Activated B cell treated with CpG ODN at 0.5 μM for 24 hours (primary cell): ENCODE data around the gene CDKN2A. TPM values are rescaled to one million over a fixed set of nuclear protein-coding genes. Genes with fewer than 3 reads are reported as not detected.

Experiments used
- ATAC-seq: fragments of 200-7000 bp; cut with Tn5 transposase; one replicate; pipeline ENCODE4 v1.10.0; 2021; ENCODE audit warnings: low read depth, mild to moderate bottlenecking, moderate library complexity
- CTCF ChIA-PET: fragments of 350-600 bp; sonication (Branson Sonifier 250); formaldehyde crosslinking; loops from one replicate; lab custom pipeline; 2021; ENCODE audit warnings: antibody characterized with exemption; lab: Charles Lee
- POLR2A ChIA-PET: fragments of 350-600 bp; sonication (Branson Sonifier 250); formaldehyde crosslinking; loops from one replicate; lab custom pipeline; 2021; ENCODE audit warnings: antibody characterized with exemption; lab: Charles Lee
- DNase-seq: peaks from one replicate; pipeline ENCODE4 v3.0.0; 2022
- H3K27ac Mint-ChIP-seq: one replicate; pipeline ENCODE4 v1.8.0; 2020; ENCODE audit warnings: mixed read lengths
- H3K27me3 Mint-ChIP-seq: one replicate; pipeline ENCODE4 v1.8.0; 2021; ENCODE audit warnings: mixed read lengths
- H3K36me3 Mint-ChIP-seq: one replicate; pipeline ENCODE4 v1.8.0; 2021; ENCODE audit warnings: low read depth, mixed read lengths
- H3K4me1 Mint-ChIP-seq: one replicate; pipeline ENCODE4 v1.8.0; 2021; ENCODE audit warnings: mixed read lengths
- H3K4me3 Mint-ChIP-seq: one replicate; pipeline ENCODE4 v1.8.0; 2020; ENCODE audit warnings: mild to moderate bottlenecking, mixed read lengths
- H3K9me3 Mint-ChIP-seq: one replicate; pipeline ENCODE4 v1.8.0; 2020; ENCODE audit warnings: mixed read lengths
- CTCF ChIP-seq: fragments of 200-600 bp; IDR thresholded peaks from one replicate; pipeline ENCODE4 v1.8.0; 2022; ENCODE audit warnings: antibody characterized with exemption, mild to moderate bottlenecking
- intact Hi-C: fragments of 100-400 bp; cut with micrococcal nuclease; formaldehyde crosslinking; loops from one replicate; pipeline ENCODE4 v1.15.1; 2024
- total RNA-seq: library from RNA; stranded (reverse); gene quantifications from 2 replicates; pipeline ENCODE4 v1.2.3, GENCODE V29; 2022

The CDKN2A gene
- total RNA-seq, 1 donor from 2014 or later = 8.5 TPM

GRCh38 chr9:22008717-22009505 is 14.7 kb upstream of the CDKN2A start, which contains the start of gene CDKN2B:
Gene CDKN2B, minus strand, starts transcription at chr9:22009305. Its CDS starts 352 bp downstream, at chr9:22008953.
- CTCF ChIA-PET = interaction anchor here (0.7 to 5.3 kb wide), 30 partner anchors 9 to 443 kb away, joined by 3 to 73 read pairs (median 4); partner anchors contain the start of genes CDKN2A and CDKN2B-AS1
- Mint-ChIP-seq H3K36me3 (no peaks in the 10 kb centered on the region), H3K9me3 (no peaks in the 10 kb centered on the region), H3K27ac (peak within 1 kb of the TSS; percentile 24), H3K27me3 (peaks cover 29% of the 10 kb centered on the region), H3K4me3 (peak within 1 kb of the TSS; percentile 87), H3K4me1 (peaks cover 34% of the 10 kb centered on the region)
- peak; percentile 78 for DNase-seq
- intact Hi-C loops = loop anchor here (1.0 to 10.0 kb wide), 11 partner anchors 14 to 446 kb away; partner anchors contain the start of gene MTAP
- ATAC-seq = peak; percentile 94
- POLR2A ChIA-PET = interaction anchor here (1.0 to 2.5 kb wide), 6 partner anchors 11 to 230 kb away, joined by 3 to 18 read pairs (median 4); partner anchors contain the start of genes CDKN2A, CDKN2B-AS1 and MTAP
- peak; percentile 79 for TF ChIP-seq CTCF

GRCh38 chr9:22008384-22008716 is 14.2 kb upstream of the CDKN2A start:
- peak overlapping the region; percentile 87 for H3K4me3 Mint-ChIP-seq
- H3K27me3 Mint-ChIP-seq = peaks cover 31% of the 10 kb centered on the region
- ATAC-seq = no peak
- intact Hi-C loops = loop anchor here (1.0 to 10.0 kb wide), 10 partner anchors 13 to 446 kb away; partner anchors contain the start of gene MTAP
- H3K4me1 Mint-ChIP-seq = peaks cover 34% of the 10 kb centered on the region
- H3K36me3 Mint-ChIP-seq = no peaks in the 10 kb centered on the region
- no peak for DNase-seq
- no peak overlapping the region for H3K27ac Mint-ChIP-seq
- POLR2A ChIA-PET = interaction anchor here (1.0 to 2.5 kb wide), 6 partner anchors 11 to 230 kb away, joined by 3 to 18 read pairs (median 4); partner anchors contain the start of genes CDKN2A, CDKN2B-AS1 and MTAP
- H3K9me3 Mint-ChIP-seq = no peaks in the 10 kb centered on the region
- CTCF ChIA-PET = interaction anchor here (0.7 to 5.3 kb wide), 28 partner anchors 8 to 444 kb away, joined by 3 to 73 read pairs (median 4); partner anchors contain the start of genes CDKN2A and CDKN2B-AS1
- TF ChIP-seq CTCF = no peak

GRCh38 chr9:22005702-22006606 is 11.8 kb upstream of the CDKN2A start:
- Mint-ChIP-seq H3K4me3 (no peak overlapping the region), H3K9me3 (no peaks in the 10 kb centered on the region), H3K27me3 (peaks cover 34% of the 10 kb centered on the region), H3K36me3 (no peaks in the 10 kb centered on the region), H3K4me1 (peaks cover 34% of the 10 kb centered on the region), H3K27ac (peak overlapping the region; percentile 24)
- intact Hi-C loops = loop anchor here (1.0 to 10.0 kb wide), 3 partner anchors 37 to 449 kb away; no protein-coding TSS in a partner anchor
- CTCF ChIA-PET = interaction anchor here (0.6 to 3.8 kb wide), 4 partner anchors 28 to 192 kb away, joined by 3 to 73 read pairs (median 18); no protein-coding TSS in a partner anchor
- no peak for TF ChIP-seq CTCF
- no peak for DNase-seq
- POLR2A ChIA-PET = no interaction called here
- no peak for ATAC-seq

- no peak for TF ChIP-seq CTCF
- POLR2A ChIA-PET = no interaction called here
- H3K27ac Mint-ChIP-seq = peak overlapping the region; percentile 24
- CTCF ChIA-PET = no interaction called here
- H3K9me3 Mint-ChIP-seq = no peaks in the 10 kb centered on the region
- intact Hi-C loops = loop anchor here (1.0 to 10.0 kb wide), 3 partner anchors 36 to 450 kb away; no protein-coding TSS in a partner anchor
- peaks cover 34% of the 10 kb centered on the region for H3K4me1 Mint-ChIP-seq
- peak overlapping the region; percentile 33 for H3K4me3 Mint-ChIP-seq
- ATAC-seq (no peak), DNase-seq (no peak)
- no peaks in the 10 kb centered on the region for H3K36me3 Mint-ChIP-seq
- peaks cover 37% of the 10 kb centered on the region for H3K27me3 Mint-ChIP-seq
Measured at GRCh38 chr9:22005021-22005701, 11.0 kb upstream of the CDKN2A start.
